HepG2 (cell line): ENCODE data around the gene VWCE. TPM values are rescaled to one million over a fixed set of nuclear protein-coding genes. Genes with fewer than 3 reads are reported as not detected.
A peak's percentile ranks its signal among the peaks of the same experiment; 100 is the strongest.

Experiments
- FOXA1 ChIP-seq, 2 experiments: fragments of 450-650 bp in 1 of 2; sonication (generic) in 1 of 2; formaldehyde crosslinking in 1 of 2; IDR thresholded peaks; 2 replicates each; pipeline versions ENCODE4 v1.4.0 to v1.6.1; 2016 to 2020; ENCODE audit warnings: missing genetic modification reagents in 1 of 2
- KDM1A ChIP-seq: IDR thresholded peaks from 2 replicates; pipeline ENCODE4 v1.6.1; 2016; ENCODE audit warnings: missing compliant biosample characterization
- MED1 ChIP-seq: sonication (generic); formaldehyde crosslinking; IDR thresholded peaks from 2 replicates; pipeline ENCODE4 v1.4.0; 2020; ENCODE audit warnings: missing genetic modification reagents
- SOX5 ChIP-seq: IDR thresholded peaks from 2 replicates; pipeline ENCODE4 v1.6.1; 2016; ENCODE audit warnings: borderline replicate concordance
- SSRP1 ChIP-seq: IDR thresholded peaks from 2 replicates; pipeline ENCODE4 v1.6.1; 2016; ENCODE audit warnings: control low read depth
- TGIF2 ChIP-seq: IDR thresholded peaks from 2 replicates; pipeline ENCODE4 v1.6.1; 2016; ENCODE audit warnings: control low read depth, missing compliant biosample characterization
- THYN1 ChIP-seq: sonication (generic); formaldehyde crosslinking; IDR thresholded peaks from 2 replicates; pipeline ENCODE4 v1.8.1; 2023; ENCODE audit warnings: low read depth, mild to moderate bottlenecking, moderate library complexity, missing genetic modification reagents, borderline replicate concordance
- ZC3H13 ChIP-seq: sonication (generic); formaldehyde crosslinking; IDR thresholded peaks from 2 replicates; pipeline ENCODE4 v1.8.1; 2023; ENCODE audit warnings: mild to moderate bottlenecking, missing genetic modification reagents, moderate library complexity
- ZC3H4 ChIP-seq: sonication (generic); formaldehyde crosslinking; IDR thresholded peaks from 2 replicates; pipeline ENCODE4 v1.4.0; 2020; ENCODE audit warnings: missing genetic modification reagents, borderline replicate concordance
- ZMYM3 ChIP-seq: sonication (generic); formaldehyde crosslinking; IDR thresholded peaks from 2 replicates; pipeline ENCODE4 v1.5.1; 2020; ENCODE audit warnings: mild to moderate bottlenecking, missing genetic modification reagents
- ZNF354B ChIP-seq: sonication (generic); formaldehyde crosslinking; IDR thresholded peaks from 2 replicates; pipeline ENCODE4 v1.8.0; 2022; ENCODE audit warnings: mild to moderate bottlenecking, missing genetic modification reagents
- ZNF589 ChIP-seq: sonication (generic); formaldehyde crosslinking; conservative IDR thresholded peaks from 2 replicates; pipeline ENCODE4 v1.8.0; 2022; ENCODE audit warnings: mild to moderate bottlenecking, moderate library complexity, missing genetic modification reagents
- ZNF629 ChIP-seq: sonication (generic); formaldehyde crosslinking; conservative IDR thresholded peaks from 2 replicates; pipeline ENCODE4 v1.5.0; 2020; ENCODE audit warnings: missing genetic modification reagents
- ZNF670 ChIP-seq: sonication (generic); formaldehyde crosslinking; IDR thresholded peaks from 2 replicates; pipeline ENCODE4 v1.8.0; 2022; ENCODE audit warnings: mild to moderate bottlenecking, missing genetic modification reagents, borderline replicate concordance
- ZNF746 ChIP-seq: sonication (generic); formaldehyde crosslinking; IDR thresholded peaks from 2 replicates; pipeline ENCODE4 v1.8.0; 2022; ENCODE audit warnings: mild to moderate bottlenecking, missing genetic modification reagents
- ZNF878 ChIP-seq: sonication (generic); formaldehyde crosslinking; IDR thresholded peaks from 2 replicates; pipeline ENCODE4 v1.8.1; 2023; ENCODE audit warnings: mild to moderate bottlenecking, missing genetic modification reagents, moderate library complexity
- polyA plus RNA-seq, 8 experiments: library from polyadenylated mRNA; depleted of rRNA in 3 of 8; stranded (reverse) in 7 of 8; unstranded in 1 of 8; fragments of >200 nt; fragmentation: Illumina TruSeq in 4 of 8; extraction: Trizol in 4 of 8; gene quantifications; 2 replicates each; pipeline versions ENCODE4 v1.2.1 to v1.2.3, GENCODE V29; 2011 to 2016; ENCODE audit warnings: low read depth in 4 of 8, missing spikeins in 1 of 8, mixed read lengths in 1 of 8; ENCODE audit not compliant: insufficient read depth in 1 of 8
- total RNA-seq, 5 experiments: library from RNA; depleted of rRNA; stranded (reverse); fragments of >200 nt; fragmentation: Illumina TruSeq; extraction: Trizol; gene quantifications; 2 replicates each; pipeline ENCODE4 v1.2.3, GENCODE V29; 2016; ENCODE audit warnings: low read depth in 1 of 5
- TF ChIP-seq, protein P1 (sequence below): sonication (generic); formaldehyde crosslinking; IDR thresholded peaks from 2 replicates; pipeline ENCODE4 v1.4.0; 2020; ENCODE audit warnings: low read depth, missing genetic modification reagents
- TF ChIP-seq, protein P2 (sequence below): sonication (generic); formaldehyde crosslinking; IDR thresholded peaks from 2 replicates; pipeline ENCODE4 v1.4.0; 2020; ENCODE audit warnings: mild to moderate bottlenecking, low read depth, missing genetic modification reagents
- TF ChIP-seq, protein P3 (sequence below): sonication (generic); formaldehyde crosslinking; IDR thresholded peaks from 2 replicates; pipeline ENCODE4 v1.5.1; 2020; ENCODE audit warnings: mild to moderate bottlenecking, missing genetic modification reagents, borderline replicate concordance

VWCE gene
- total and polyA plus RNA-seq, 2 of the 13 experiments (the other 11 are each of a cell fraction or from before 2014, with no cell fraction given), result 27.6 to 58.3 TPM

DNA sequence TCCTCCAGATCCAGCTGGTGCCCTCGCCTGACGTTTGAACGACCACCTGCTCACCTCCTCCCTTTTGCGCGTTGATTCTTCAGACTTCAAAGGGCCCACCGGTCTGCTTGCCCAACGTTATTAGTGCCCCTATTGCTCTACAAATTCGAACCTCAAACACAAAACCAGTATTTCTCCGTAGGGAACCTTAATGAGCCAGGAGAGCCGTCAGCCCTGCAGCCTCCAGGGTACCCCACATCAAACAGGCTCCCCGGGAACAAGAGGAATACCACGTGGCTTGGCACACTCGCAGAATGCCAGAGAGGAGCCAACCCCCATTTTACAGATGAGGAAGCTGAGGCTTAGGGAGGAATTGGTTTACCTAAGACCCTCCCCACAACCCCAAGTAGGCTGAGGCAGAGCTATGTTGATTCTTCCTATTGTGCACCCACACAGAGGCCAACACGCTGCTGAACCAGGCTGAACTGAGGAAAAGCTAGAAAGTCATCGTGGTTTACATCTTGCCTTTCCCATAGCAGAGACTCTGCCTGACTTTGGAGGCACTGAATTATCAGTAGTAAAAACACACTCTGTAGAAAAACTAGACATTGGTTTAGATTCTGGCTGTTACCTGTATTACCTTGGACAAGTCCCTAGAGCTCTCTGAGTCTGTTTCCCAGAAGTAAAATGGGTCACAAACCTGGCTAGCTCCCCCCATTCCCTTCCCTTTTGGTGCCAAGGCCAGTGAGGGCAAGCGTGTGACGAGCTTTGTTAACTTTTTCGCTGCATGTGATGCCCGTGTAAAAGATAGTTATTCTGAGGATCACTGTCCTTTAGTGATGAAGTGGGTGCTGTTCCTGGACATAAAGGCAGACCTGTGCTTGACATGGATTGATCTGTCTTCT is 38.7 kb upstream of the VWCE start (continued):
- TF ChIP-seq ZMYM3 (CRISPR knock-in tag) (peak; percentile 95), ZNF589 (0 out of 2 replicates have a peak, but pooled peaks have one; percentile 56), ZNF670 (CRISPR knock-in tag) (peak; percentile 66; the same call in 1 of the 2 replicates), KDM1A (peak; percentile 90), FOXA1 (IDR thresholded peaks at IDR 0.05) (no peak), FOXA1 (CRISPR knock-in tag; IDR thresholded peaks at IDR 0.05) (no peak), ZNF629 (CRISPR knock-in tag) (peak; percentile 99), THYN1 (0 out of 2 replicates have a peak, but pooled peaks have one; percentile 40), MED1 (CRISPR knock-in tag) (peak; percentile 4; the same call in 1 of the 2 replicates), SSRP1 (CRISPR knock-in tag) (0 out of 2 replicates have a peak, but pooled peaks have one; percentile 0), TGIF2 (CRISPR knock-in tag) (no peak), SOX5 (CRISPR knock-in tag) (no peak), ZNF878 (CRISPR knock-in tag) (peak; percentile 63; the same call in 1 of the 2 replicates), ZC3H4 (CRISPR knock-in tag) (0 out of 2 replicates have a peak, but pooled peaks have one; percentile 20), ZNF354B (CRISPR knock-in tag) (0 out of 2 replicates have a peak, but pooled peaks have one; percentile 25), ZC3H13 (CRISPR knock-in tag) (0 out of 2 replicates have a peak, but pooled peaks have one; percentile 14), ZNF746 (no peak)
- TF ChIP-seq, protein P1, sequence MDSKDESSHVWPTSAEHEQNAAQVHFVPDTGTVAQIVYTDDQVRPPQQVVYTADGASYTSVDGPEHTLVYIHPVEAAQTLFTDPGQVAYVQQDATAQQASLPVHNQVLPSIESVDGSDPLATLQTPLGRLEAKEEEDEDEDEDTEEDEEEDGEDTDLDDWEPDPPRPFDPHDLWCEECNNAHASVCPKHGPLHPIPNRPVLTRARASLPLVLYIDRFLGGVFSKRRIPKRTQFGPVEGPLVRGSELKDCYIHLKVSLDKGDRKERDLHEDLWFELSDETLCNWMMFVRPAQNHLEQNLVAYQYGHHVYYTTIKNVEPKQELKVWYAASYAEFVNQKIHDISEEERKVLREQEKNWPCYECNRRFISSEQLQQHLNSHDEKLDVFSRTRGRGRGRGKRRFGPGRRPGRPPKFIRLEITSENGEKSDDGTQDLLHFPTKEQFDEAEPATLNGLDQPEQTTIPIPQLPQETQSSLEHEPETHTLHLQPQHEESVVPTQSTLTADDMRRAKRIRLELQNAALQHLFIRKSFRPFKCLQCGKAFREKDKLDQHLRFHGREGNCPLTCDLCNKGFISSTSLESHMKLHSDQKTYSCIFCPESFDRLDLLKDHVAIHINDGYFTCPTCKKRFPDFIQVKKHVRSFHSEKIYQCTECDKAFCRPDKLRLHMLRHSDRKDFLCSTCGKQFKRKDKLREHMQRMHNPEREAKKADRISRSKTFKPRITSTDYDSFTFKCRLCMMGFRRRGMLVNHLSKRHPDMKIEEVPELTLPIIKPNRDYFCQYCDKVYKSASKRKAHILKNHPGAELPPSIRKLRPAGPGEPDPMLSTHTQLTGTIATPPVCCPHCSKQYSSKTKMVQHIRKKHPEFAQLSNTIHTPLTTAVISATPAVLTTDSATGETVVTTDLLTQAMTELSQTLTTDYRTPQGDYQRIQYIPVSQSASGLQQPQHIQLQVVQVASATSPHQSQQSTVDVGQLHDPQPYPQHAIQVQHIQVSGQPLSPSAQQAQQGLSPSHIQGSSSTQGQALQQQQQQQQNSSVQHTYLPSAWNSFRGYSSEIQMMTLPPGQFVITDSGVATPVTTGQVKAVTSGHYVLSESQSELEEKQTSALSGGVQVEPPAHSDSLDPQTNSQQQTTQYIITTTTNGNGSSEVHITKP (CRISPR knock-in tag), result peak; percentile 8; the same call in 1 of the 2 replicates
- TF ChIP-seq, protein P2, sequence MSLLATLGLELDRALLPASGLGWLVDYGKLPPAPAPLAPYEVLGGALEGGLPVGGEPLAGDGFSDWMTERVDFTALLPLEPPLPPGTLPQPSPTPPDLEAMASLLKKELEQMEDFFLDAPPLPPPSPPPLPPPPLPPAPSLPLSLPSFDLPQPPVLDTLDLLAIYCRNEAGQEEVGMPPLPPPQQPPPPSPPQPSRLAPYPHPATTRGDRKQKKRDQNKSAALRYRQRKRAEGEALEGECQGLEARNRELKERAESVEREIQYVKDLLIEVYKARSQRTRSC (CRISPR knock-in tag), result no peak
- TF ChIP-seq, protein P3, sequence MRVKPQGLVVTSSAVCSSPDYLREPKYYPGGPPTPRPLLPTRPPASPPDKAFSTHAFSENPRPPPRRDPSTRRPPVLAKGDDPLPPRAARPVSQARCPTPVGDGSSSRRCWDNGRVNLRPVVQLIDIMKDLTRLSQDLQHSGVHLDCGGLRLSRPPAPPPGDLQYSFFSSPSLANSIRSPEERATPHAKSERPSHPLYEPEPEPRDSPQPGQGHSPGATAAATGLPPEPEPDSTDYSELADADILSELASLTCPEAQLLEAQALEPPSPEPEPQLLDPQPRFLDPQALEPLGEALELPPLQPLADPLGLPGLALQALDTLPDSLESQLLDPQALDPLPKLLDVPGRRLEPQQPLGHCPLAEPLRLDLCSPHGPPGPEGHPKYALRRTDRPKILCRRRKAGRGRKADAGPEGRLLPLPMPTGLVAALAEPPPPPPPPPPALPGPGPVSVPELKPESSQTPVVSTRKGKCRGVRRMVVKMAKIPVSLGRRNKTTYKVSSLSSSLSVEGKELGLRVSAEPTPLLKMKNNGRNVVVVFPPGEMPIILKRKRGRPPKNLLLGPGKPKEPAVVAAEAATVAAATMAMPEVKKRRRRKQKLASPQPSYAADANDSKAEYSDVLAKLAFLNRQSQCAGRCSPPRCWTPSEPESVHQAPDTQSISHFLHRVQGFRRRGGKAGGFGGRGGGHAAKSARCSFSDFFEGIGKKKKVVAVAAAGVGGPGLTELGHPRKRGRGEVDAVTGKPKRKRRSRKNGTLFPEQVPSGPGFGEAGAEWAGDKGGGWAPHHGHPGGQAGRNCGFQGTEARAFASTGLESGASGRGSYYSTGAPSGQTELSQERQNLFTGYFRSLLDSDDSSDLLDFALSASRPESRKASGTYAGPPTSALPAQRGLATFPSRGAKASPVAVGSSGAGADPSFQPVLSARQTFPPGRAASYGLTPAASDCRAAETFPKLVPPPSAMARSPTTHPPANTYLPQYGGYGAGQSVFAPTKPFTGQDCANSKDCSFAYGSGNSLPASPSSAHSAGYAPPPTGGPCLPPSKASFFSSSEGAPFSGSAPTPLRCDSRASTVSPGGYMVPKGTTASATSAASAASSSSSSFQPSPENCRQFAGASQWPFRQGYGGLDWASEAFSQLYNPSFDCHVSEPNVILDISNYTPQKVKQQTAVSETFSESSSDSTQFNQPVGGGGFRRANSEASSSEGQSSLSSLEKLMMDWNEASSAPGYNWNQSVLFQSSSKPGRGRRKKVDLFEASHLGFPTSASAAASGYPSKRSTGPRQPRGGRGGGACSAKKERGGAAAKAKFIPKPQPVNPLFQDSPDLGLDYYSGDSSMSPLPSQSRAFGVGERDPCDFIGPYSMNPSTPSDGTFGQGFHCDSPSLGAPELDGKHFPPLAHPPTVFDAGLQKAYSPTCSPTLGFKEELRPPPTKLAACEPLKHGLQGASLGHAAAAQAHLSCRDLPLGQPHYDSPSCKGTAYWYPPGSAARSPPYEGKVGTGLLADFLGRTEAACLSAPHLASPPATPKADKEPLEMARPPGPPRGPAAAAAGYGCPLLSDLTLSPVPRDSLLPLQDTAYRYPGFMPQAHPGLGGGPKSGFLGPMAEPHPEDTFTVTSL, result peak; percentile 55; the same call in 1 of the 2 replicates
